Activated CD8-positive, alpha-beta memory T cell treated with anti-CD3 and anti-CD28 coated beads, Interleukin-2, amount 50 U/mL, for 48 hours (primary cell): ENCODE measurements around the gene LINGO1.

Experiments
- DNase-seq: peaks from one replicate; pipeline ENCODE4 v3.0.0-alpha.2; 2020

The LINGO1 gene, protein sequence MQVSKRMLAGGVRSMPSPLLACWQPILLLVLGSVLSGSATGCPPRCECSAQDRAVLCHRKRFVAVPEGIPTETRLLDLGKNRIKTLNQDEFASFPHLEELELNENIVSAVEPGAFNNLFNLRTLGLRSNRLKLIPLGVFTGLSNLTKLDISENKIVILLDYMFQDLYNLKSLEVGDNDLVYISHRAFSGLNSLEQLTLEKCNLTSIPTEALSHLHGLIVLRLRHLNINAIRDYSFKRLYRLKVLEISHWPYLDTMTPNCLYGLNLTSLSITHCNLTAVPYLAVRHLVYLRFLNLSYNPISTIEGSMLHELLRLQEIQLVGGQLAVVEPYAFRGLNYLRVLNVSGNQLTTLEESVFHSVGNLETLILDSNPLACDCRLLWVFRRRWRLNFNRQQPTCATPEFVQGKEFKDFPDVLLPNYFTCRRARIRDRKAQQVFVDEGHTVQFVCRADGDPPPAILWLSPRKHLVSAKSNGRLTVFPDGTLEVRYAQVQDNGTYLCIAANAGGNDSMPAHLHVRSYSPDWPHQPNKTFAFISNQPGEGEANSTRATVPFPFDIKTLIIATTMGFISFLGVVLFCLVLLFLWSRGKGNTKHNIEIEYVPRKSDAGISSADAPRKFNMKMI

DNA sequence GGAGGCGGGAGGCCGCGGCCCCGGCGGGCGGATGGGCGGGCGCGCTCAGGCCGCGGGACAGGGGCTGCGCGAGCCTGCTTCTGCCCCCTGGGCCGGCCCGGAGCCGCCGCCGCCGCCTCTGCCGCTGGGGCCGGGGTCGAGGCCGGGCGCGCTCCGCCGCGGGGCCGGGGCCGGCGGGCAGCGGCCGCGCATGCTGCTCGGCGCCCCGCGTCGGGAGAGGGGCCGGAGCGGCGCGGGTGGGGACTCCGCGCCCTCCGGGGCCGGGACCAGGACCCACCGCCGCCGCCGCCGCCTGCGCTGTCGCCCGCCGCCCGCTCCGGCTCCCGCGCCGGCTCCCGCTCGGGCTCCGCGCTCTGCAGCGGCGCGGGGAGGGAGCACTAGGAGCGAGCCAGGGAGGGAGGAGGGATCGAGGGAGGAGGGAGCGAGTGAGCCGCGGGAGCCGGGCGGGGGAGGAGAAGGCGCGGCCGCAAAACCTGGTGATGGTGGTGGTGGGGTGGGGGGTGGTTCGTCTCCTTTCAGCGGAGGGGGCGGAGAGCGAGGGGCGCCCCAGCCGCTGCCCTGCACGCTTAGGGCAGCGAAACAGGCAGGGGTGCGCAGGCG is at the start of gene LINGO1:
Gene LINGO1, minus strand, starts transcription at position 379 of the 600 bp plus-strand sequence. CDS start 597 bp downstream, outside the sequence.
- no peak for DNase-seq

DNA sequence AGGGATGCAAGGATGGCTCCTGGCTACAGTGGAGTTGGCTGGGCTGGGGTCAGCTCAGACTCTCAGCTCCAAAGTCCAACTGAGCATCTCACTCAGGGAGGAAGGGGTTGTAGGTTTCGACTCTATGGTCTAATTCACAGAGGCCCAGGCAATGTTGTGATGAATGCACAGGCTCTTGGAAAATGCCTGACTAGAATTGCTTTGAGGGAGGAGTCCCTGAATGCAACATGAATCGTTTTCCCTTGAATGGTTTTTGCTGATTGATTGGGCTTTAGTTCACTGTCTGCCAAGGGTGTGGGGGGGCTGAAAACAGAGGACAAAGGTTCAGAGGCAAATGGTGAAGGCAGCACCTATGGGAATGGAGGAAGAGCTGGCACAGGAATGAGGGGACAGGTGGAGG is 48.6 kb upstream of the LINGO1 start:
- no peak for DNase-seq

DNA sequence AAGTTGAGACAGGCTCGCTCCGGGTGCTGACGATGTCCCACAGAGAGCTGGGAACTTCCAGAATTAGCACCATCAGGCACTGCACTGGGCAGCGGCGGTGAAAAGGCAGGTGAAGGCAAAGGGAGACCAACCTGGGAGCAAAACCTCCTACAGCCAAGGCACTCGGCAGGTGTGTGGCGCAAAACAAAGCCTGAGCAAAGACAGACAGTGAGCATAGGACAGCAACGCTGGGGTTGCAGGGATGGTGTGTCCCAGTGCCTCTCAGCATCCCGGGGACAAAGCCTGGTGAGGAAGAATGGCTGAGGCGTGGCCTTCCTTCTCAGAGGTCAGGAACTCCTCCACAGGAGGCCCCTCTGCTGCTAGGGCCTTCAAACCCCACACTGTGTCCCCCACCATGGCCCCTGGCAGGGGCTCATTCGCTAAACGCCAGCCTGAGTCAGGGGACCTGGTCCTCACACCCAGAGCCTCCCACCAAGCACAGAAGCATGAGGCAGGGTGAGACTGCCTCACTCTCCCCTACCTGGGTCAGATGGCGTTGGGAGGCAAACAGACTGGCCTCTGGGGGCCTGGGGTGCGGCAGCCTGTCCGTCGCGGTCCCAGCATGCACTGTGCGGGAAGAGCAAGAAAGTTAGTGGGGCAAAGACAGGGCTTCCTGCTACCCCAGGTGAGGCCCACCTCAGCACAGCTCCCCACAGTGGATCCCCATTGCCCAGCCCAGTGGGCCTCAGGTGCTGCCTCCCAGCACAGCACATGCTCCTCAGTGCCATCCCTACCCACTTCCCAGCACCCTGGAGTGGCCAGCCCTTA is 44.1 kb upstream of the LINGO1 start:
- DNase-seq, result no peak

DNA sequence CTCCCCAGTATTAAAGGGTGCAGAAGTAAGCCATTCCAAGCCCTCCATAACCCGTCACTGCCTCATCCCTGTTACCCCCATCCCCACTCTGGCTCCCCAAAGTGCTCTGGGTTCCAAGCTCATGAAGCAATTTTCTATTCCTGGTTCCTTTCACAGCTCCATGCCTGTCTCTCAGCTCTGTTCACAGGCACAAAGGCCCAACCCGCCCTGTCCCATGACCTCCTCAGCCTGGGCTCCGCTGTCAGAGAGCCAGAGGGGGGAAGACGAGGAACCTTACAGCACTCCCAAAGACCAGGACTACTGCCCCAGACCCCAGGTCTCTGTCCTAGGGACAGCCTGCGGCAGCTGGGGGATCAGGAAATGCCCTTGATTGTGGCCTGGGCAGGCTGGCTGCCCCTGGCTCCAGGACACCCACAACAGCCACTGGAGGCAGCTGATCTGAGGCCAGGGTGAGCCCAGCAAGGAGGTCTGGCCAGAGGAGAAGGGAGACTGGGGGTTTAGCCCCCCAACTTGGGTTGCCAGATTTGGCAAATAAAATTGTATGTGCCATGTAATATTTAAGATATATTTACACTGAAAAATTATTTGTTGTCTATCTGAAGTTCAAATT is 43.2 kb upstream of the LINGO1 start:
- no peak for DNase-seq

DNA sequence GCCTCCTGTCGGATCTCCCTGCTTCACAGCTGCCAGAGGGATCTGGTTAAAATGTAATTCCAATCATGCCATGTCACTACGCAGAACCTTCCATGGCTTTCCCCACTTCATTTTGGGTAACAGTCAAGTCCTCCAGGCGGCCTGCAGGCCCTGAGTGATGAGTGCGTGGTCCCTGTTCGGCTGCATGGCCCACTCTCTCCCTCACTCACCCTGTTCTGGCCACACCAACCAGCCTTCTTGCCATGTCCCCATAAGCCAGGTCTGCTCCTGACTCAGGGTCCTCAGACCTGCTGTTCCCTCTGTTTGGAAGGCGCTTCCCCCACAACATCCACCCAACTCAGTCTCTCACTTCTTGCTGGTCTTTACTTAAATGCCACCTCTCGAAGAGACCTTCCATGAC is 41.6 kb upstream of the LINGO1 start:
- DNase-seq, result no peak

DNA sequence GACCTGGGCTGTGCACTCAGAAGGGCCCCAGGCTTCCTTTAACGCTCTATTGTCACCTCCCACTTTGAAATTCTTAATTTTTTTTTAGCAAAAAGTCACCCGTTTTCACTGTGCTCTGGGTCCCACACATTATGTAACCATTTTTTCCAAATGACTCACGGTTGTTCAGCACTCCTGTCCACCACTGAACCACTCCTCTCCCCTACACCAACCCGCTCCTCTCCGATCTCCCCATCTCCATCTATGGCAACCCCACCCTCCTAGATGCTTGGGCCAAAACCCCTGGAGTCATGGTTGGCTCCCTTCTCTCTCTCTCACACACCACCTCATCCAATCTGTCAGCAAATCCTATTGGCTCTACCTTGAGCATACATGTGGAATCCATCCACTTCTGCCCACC is 41.2 kb upstream of the LINGO1 start:
- no peak for DNase-seq

DNA sequence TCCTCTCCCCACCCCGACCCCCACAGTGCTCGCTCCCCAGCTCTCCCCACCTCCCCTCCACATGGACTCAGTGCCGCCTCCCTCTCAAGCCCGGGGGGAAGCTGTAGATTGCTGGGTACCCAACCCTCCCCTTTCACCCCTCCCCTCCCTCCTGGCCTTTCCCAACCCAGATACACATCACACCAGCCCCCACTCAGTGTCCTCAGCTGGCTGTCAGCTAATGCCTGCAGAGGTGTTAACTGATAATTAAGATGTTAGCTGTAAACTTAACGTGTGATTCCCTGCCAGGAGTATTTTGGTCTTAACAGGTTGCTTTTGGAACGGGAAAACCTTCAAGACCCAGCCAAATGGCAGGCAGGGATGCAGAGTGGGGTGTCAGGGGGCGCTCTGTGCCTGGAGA is 39.4 kb upstream of the LINGO1 start:
- no peak for DNase-seq

DNA sequence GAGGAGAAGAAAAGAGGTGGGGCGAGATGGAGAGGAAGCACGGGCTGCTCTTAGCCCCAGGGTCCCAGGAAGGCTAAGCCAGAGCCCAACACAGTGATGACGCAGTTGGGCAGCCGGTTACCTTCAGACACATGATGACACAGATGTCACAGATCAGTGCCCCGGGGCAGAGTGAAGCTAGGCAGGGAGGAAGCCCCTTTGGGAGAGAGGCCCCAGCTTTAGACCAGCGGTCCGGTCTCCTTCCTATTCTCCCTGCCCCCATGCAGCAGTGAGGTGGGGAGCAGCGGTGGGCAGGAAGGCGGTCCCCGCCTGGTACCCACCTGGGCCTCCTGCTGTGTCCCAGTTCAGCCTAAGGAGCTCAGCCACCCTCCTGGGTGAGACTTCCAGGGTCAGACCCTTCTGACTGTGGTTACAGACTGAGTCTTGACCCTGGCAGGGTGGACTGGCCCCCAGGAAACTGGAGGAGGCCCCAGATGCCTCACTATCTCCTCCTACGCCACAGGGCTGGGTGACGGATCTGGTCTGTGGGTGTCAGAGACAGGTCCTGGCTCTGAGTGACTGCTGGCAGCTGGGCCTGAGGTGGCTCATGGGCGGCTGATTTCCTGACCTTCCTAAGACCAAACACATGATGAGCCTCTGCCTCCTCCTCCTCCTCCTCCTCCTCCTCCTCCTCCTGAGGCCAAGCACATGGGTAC is 38.8 kb upstream of the LINGO1 start:
- no peak for DNase-seq

DNA sequence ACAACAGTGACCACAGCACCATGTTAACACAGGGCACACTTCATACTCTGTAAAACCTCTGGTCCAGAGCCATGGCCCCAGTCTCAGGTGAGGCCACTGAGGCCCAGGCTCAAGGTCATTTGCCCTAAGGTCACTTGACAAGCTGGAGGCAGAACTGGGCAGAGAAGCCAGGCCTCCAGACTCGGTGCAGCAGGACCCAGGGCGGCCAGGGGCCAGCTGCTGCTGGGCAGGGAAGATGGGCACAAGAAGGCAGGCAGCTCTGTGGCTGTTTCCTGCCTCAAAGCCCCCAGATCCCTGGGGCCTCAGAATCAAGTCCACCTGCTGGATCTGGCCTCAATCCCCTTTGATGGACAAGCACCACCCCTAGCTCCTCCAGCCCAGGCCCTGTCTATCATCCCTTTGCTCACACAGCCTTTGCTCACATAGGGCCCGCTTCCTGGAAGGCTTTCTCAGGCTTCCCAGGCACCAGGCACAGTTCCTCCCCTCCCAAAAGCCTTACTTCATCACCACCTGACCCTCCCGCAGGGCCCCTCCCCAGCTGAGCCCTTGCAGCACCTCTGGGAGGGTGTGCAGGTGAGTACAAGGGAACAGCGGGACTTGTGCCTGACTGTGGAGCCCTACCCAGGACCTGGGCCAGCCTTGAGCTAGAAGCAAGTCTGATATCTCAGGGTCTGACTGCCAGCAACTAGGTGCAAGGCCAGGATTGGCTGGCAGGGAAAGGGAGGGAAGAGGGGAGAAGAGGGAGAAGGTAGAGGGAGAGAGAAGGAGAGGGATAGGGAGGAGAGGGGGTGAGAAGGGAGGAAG is 38.0 kb upstream of the LINGO1 start:
- DNase-seq, result no peak

DNA sequence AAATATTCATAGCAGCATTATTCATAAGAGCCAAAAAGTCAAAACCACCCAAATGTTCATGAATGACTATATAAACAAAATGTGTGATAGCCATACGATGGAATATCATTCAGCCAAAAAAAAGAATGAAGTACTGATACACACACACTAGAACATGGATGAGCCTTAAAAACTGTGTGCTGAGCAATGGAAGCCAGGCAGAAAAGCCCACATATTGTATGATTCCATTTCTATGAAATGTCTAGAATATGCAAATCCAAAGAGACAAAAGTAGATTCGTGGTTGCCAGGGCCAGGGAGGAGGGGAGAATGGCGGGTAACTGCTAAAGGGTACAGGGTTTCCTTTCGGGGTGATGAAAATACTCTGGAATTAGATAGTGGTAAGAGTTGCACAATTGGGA is 37.2 kb upstream of the LINGO1 start:
- no peak for DNase-seq

DNA sequence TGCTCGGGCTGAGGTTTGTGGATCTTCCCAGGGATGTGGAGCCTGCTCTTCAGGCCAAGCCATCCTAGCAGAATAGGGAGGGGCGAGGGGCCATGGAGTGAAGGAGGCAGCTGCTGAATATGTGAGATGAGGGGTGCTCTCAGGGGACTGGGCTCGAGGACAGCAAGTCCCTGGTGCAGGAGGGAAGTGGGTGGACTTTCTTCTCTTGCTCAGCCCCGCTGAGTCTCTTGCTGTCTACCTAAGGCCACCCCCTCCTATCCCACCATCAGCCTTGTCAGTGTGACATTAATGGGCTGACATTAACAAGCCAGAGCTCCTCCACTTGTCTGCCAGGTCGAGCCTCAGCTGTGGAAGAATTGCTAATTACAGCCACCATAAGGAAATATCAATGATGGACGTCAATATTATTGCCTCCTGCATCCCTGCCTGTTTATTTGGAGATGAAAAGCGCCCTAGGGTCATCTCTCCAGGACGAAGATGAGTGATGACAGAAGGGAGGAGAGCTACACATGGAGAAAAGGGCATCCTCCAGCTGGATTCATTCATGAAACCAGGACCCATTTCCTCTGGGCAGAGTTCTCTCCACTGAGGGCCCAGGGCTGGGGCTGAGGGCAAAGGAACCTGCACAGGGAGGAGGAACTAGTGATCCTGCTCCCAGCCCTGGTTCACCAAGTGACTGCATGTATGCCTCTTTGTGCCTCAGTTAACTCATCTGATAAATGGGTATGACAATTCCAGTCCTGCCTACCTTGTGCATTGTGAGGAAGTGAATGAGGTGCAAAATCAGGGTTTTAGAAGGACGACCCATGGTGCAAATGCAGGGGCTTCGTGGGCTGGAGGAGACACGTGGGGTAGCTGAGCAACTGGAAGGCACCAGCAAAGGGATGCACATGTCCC is 34.9 kb upstream of the LINGO1 start:
- no peak for DNase-seq

DNA sequence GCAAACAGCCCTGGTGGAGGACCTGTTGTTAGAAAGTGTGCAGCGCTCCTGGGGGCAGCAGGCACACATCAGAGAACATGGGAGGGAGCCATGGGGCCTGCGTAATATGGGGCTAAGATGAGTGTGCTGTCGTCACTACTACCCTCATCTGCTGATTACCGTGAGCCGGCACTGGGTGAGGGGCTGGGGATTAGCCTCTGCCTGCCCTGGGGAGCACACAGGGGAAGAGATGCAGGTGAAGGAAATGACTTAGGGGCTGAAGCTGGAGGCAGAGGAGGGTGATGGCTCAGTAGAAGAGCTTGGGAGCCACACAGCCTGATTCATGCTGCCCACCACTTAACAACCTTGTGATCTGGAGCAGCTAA is 33.6 kb upstream of the LINGO1 start:
- DNase-seq, result no peak

DNA sequence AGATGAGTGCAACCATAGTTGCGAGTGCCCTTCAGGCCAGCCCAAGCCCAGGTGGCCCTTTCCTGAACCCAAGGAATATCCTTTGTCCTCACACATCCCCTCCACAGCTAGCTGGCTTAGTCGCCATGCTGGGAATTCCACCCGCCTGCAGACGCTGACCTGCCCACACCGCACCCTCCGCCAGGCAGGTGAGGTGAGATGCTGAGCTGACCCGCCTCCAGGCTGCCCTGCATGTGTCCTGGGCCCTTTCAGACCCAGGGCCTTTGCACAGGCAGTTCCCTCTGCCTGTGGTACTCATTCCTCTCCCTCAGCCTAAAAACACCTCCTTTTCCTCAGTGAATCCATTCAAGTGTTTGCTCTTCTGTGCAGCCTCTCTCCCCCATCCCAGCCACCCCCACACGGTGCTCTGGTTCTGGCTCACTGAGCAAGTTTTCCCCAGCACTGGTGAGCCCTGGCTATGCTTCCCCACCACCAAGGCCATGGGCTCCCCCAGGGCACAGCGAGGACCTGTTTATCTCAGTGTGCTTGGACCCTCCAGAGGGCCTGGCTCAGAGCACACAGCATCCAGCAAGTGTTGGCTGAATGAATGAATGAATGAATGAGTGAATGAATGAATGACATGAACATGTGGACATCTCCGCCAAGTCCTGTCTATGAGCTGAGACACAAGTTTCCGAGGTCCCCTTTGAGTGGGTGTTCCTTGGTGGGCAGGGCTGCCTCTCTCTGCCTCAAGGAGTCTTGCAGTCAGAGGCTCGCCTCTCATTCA is 33.0 kb upstream of the LINGO1 start:
- no peak for DNase-seq

DNA sequence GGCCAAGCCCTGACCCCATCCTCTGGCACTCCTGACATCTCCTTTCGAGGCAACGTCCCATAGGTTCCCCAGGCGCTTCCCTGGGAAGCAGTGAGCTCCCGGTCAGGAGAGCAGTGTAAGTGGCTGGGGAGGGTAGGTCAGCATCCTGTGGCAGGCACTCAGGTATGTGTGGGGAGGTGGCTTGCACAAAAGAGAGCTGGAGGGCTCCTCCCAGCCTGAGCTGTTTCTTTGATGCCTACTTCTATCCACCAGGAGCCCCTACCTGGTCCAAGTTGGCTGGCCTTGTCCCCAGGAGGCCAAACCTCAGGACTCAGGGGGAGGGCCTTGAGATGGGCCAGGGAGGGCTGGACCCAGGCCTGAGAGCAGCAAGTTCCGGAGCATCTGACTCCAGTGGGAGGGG is 31.7 kb upstream of the LINGO1 start:
- no peak for DNase-seq

DNA sequence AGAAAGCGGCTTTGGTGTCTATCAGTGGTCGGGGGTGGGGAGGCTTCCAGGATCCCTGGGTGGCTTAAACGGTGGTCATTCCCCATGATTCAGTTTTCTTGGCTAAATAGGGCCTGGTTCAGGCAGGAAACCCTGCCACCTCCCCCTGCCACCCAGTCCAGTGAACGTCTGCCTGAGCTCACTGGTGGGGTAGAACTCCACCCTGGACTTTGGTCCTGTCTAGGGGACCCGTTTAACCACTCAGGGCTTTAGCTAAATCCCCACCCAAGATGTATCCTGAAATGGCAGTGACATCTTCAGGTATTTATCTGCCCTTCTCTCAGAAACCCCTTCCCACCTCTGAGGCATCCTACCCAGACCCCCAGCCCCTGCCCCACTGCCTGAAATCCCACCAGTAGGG is 30.5 kb upstream of the LINGO1 start:
- DNase-seq, result no peak

DNA sequence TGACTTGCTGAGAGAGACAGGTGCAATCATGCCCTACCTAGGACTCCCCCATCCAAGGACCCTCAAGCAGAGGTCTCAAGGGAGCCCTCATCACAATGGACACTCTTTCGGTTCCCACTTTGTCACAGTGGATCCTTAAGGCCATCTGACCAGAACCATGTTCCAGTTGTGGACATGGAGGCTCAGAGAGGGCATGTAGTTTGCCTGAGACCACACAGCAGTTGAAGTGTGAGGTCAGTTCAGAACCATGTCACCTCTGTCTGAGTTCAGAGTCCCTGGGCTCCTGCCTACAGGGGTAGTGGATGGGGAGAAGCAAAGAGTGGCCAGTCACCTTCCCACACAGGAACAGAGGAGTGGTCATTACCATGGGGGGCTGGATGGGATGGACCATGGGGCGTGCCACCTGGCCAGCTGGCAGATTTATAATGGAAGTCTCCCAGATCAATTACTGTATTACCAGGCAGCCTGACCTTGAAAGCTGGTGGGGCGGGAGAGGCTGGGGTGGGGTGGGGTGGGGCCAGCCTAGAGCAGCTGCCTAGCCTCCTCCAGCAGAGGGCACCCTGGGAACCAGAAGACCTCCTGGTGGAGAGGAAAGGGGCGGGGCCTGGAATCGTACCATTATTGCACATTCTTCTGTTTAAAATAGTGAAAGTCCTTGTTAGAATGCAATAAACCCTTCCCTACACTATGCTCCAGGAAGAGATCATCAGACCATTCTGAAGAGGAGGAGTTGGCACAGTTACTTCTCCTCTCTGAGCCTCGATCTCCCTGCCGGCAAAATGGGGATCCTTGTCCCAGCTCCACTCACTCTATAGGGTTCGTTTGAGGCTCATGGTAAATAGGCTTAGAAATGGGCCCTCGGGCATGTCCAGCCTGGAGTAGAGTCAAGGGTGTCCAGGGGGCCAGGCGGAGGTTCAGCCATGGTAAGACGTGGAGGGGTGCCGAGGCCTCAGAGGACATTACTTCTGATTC is 26.9 kb upstream of the LINGO1 start:
- DNase-seq, result peak; percentile 68

DNA sequence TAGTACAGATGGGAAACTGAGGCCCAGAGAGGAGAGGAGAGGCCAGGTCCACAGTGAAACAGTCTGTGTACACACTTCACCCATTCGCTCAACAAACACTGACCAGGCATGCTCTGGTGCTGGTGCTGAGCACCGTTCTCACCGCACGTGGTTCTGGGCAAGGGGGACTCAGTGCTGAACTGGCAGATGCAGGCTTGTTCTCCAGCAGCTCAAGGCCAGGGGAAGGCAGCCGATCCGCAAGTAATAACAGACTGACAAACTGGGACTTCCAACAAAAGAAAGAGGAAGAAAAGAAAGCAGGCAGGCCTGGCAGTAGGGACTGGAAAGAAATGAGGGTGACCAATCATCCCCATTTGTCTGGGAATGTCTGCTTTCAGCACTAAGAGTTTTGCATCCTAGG is 25.6 kb upstream of the LINGO1 start:
- no peak for DNase-seq

DNA sequence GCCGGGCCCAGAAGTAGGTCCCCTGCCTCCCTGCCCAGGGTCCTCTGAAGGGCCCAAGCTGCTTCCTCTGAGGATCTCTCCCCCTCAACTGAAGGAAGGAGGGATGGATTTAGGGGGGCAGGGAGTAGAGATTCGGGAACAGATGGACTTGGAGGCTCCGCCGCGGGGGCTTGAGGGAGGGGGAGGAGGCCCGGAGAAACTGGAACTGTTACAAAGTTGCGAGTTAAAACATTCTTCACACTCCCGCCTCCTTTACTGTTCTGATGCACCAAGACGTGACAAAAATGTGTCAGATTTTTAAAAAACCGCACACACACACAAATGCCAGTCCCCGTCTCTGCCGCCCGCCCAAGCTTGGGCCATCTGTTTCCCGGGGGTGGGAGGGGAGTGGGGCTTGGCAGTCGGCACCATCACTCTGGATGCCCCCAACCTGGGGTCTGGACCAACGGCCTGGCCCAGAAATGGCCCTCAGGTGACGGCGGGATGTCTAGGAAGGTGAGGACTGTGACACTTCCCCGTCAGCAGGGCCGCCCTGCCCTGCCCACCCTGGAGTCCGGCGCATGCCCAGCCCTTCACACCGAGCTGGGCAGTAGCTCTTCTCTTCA is 25.0 kb upstream of the LINGO1 start:
- no peak for DNase-seq
